Vagina (tissue), 2 donors: ENCODE results near the gene MAGI3.

Experiments
- POLR2AphosphoS5 ChIP-seq, 2 donors: sonication (generic); formaldehyde crosslinking; IDR thresholded peaks; one replicate each; pipeline ENCODE4 v1.9.0; 2017; ENCODE audit warnings: antibody characterized with exemption in 2 of 2, mild to moderate bottlenecking in 2 of 2, low read depth in 1 of 2; ENCODE audit not compliant: insufficient read depth in 1 of 2
- TF ChIP-seq, protein P1 (sequence below), 3 experiments: fragments of 450-650 bp in 2 of 3; fragments of 200-600 bp in 1 of 3; sonication (generic) in 1 of 3; IDR thresholded peaks; one replicate each; pipeline ENCODE4 v1.5.1; 2017 to 2019; ENCODE audit warnings: antibody characterized with exemption in 3 of 3, mild to moderate bottlenecking in 2 of 3, moderate library complexity in 2 of 3

DNA sequence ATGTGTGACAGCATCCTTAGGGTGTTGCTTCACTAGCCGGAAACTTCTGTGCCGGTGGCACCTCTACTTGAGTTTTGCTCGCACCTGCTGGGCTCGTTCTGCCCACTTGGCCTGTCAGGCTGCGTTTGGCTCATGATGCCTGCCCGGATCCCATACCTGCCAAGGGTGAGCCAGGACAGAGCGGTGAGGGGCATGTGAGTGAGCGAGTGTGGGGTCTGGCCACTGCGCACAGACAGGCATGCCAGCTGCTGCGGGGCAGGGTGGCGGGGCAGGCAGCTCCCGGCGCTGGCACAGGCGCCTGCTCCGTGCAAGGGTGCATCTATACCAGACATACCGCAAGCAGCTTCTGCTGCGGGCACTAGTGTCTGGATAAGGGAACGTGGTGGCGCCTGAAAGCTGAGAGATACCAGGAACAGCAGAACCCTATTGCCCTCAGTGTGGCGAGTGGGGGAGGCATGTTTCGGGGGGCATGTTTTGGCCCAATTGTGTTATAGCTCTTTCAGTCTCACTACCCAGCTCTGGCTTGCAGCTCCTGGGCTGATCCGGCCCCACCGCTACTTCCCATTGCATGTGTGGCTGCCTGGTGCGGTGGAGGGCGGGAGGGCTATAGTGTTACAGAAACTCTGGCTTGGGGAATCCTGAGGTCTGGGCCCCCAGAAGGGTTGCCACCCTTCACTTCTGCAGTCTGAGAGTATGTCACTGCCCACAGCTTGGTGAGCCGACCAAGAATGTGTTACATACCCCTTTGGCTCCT lies 32.2 kb downstream of the MAGI3 start:
- TF ChIP-seq, protein P1, sequence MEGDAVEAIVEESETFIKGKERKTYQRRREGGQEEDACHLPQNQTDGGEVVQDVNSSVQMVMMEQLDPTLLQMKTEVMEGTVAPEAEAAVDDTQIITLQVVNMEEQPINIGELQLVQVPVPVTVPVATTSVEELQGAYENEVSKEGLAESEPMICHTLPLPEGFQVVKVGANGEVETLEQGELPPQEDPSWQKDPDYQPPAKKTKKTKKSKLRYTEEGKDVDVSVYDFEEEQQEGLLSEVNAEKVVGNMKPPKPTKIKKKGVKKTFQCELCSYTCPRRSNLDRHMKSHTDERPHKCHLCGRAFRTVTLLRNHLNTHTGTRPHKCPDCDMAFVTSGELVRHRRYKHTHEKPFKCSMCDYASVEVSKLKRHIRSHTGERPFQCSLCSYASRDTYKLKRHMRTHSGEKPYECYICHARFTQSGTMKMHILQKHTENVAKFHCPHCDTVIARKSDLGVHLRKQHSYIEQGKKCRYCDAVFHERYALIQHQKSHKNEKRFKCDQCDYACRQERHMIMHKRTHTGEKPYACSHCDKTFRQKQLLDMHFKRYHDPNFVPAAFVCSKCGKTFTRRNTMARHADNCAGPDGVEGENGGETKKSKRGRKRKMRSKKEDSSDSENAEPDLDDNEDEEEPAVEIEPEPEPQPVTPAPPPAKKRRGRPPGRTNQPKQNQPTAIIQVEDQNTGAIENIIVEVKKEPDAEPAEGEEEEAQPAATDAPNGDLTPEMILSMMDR (IDR thresholded peaks at IDR 0.05): no peak
- TF ChIP-seq POLR2AphosphoS5 (IDR thresholded peaks at IDR 0.05; ENCODE audit: insufficient read depth in 1 of 2, low read depth in 1 of 2): no peak
